Adrenal gland (tissue), 5 donors: ENCODE measurements around the gene TACC2.

ENCODE experiments used
- POLR2A ChIP-seq, 2 donors: fragments of 450-650 bp; IDR thresholded peaks; one replicate each; pipeline ENCODE4 v1.6.1; 2017; ENCODE audit warnings: antibody characterized with exemption in 2 of 2, mild to moderate bottlenecking in 2 of 2, moderate library complexity in 1 of 2
- TF ChIP-seq, protein P1 (sequence below), 6 experiments: fragments of 450-650 bp in 4 of 6; fragments of 200-600 bp in 2 of 6; sonication (generic) in 1 of 6; IDR thresholded peaks; 1 replicate in 5 of 6; 2 replicates in 1 of 6; pipeline versions ENCODE4 v1.5.1 to v1.8.0; 2016 to 2021; ENCODE audit warnings: antibody characterized with exemption in 6 of 6, mild to moderate bottlenecking in 2 of 6, moderate library complexity in 1 of 6
- donor health status: DM: no; HTN: no; CAD: no.

GRCh38 chr10:122050311-122050710, 61.3 kb downstream of the TACC2 start:
- TF ChIP-seq, protein P1, sequence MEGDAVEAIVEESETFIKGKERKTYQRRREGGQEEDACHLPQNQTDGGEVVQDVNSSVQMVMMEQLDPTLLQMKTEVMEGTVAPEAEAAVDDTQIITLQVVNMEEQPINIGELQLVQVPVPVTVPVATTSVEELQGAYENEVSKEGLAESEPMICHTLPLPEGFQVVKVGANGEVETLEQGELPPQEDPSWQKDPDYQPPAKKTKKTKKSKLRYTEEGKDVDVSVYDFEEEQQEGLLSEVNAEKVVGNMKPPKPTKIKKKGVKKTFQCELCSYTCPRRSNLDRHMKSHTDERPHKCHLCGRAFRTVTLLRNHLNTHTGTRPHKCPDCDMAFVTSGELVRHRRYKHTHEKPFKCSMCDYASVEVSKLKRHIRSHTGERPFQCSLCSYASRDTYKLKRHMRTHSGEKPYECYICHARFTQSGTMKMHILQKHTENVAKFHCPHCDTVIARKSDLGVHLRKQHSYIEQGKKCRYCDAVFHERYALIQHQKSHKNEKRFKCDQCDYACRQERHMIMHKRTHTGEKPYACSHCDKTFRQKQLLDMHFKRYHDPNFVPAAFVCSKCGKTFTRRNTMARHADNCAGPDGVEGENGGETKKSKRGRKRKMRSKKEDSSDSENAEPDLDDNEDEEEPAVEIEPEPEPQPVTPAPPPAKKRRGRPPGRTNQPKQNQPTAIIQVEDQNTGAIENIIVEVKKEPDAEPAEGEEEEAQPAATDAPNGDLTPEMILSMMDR (IDR thresholded peaks at IDR 0.05) = no peak
- no peak for TF ChIP-seq POLR2A (IDR thresholded peaks at IDR 0.05)
